HG02840 (cell line): Measurements from ENCODE around the gene VPS52.
A peak's percentile ranks its signal among the peaks of the same experiment; 100 is the strongest.
"Not testable (repeated sequence)": the region's sequence is repeated elsewhere in the genome, so short reads cannot be mapped to it uniquely, and the experiment has no call there.

ENCODE experiments used
- ATAC-seq: cut with Tn5 transposase; IDR thresholded peaks from one replicate; pipeline ENCODE4 v1.9.1; 2021; ENCODE audit warnings: mild to moderate bottlenecking, moderate library complexity, moderate number of reproducible peaks; ENCODE audit not compliant: unreplicated experiment, low FRiP score

VPS52 gene

DNA sequence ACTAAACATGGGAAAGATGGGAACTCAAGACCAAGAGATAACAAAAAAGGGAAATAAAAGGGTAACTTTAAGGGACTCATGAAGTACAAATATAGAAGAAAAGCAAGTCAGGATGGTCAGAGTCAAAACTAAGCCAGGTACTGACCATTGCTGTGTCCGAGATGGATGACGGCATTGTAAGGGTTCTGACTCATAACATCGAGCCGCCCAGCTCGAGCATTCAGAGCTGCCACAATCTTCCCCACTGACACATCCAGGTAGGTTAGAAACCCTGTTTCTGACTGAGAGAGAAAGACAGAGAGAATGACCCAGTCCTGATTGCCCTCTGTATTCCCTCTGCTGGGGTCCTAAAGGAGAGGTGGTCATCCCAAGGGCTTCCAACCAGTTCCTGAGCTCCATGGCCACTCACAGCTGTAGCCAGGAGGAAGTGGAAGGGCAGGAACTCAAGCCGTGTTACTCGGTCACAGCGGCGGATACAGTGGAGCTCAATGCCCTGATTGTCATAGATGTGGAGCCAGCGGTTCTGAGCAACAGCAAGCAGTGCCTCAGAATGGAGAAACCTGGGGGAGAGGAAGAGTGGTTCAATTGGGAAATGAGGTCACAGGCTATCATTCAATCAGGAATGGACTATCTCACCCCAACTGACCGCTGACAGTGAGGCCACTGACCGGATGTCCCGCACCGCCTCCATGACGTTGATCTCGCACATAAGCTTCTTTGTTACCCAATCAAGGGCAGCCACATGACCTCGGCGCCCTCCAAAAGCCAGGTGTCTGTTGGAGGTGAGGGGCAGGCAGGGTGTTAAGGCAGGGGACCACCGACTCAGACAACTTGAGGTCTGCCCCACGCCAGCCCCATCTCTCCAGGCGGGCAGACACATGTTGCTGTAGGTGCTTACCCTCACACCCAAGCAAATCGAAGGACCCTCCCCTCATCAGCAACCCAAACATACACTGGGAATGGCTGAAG lies 15.6 kb upstream of the VPS52 start:
- ATAC-seq = no peak

DNA sequence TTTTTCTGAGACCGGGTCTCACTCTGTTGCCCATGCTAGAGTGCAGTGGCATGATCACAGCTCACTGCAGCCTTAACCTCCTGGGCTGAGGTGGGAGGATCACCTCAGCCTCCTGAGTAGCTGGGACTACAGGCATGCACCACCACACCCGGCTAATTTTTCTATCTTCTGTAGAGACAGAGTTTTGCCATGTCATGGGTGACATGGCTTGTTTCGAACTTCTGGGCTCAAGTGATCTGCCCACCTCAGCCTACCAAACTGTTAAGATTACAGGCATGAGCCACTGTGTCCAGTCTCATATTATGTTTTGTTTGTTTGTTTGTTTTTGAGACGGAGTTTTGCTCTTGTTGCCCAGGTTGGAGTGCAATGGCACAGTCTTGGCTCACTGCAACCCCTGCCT lies 13.5 kb upstream of the VPS52 start:
- ATAC-seq = not testable (repeated sequence)

DNA sequence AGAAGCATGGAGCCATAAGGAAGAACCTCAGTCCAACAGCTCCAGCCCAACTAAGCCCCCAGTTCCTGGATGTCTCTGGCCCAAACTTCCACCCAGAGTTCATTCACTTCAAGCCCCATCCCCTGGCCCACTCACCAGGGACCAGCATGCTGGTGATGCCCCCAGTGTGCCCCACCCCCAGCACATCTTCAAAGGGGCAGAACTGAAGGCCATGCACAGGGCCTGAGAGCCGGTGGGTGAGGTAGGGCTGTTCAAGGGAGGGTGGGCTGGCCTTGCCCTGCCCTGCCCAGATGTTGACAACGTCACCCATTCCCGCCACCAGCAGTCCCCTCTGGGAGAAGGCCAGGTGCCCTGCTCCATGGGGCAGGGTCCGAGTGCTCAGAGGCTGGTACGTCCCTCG lies 8.9 kb upstream of the VPS52 start:
- no peak for ATAC-seq

DNA sequence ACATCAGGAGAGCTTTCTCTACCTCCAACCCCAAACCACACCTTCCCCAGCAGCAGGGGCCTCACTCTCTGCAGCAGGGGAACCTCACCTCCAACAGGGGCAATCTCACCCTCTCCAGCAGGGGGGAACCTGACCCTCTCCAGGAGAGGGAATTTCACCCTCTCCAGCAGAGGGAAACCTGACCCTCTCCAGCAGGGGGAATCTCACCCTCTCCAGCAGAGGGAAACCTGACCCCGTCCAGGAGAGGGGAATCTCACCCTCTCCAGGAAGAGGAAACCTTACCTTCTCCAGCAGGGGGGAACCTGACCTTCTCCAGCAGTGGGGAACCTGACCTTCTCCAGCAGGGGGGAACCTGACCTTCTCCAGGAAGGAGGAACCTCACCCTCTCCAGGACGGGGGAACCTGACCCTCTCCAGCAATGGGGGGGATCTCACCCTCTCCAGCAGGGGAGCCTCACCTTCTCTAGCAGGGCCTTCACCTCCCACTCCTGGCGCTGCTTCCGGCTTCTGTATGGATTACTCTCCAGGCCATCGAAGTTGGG lies 8.4 kb upstream of the VPS52 start:
- ATAC-seq = no peak

DNA sequence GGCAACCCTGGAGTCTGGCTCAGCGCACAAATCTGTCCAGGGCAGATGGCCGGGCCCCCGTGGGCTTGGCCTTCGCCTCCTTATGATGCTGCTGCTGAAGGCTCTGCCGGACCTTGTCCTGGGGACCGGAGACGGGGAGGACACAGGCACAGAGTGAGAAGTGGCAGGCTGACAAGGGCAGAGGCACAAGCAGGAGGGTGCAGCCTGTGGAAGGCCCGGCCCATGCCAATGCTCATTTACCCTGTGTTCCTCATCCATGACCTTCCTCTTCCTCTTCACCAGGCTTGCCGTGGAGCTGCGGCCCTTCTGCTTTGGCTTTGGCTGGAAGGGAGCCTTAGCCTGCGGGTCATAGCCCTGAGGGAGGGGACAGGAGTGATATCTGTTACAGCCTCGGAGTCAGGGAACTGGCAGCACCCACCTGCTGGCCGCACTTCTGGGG lies 7.6 kb upstream of the VPS52 start:
- ATAC-seq = no peak

DNA sequence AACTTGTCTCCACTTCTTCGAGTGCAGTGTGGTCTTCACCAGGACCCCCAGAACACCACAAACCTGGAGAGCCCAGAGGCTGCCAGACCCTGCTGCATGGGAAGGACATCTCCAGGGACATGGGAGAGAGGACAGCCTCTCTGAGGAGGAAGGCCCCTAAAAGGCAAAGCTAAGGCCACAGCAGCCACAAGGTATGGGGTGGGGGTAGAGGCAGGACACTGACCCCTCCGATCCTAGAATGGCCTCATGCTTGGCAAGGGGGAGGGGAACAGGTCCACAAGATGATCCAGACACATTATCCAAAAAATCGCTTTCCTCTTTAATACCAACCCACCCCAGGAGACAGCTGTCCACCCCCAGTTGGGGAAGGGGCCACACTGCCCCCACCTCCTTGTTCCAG lies 7.1 kb upstream of the VPS52 start:
- no peak for ATAC-seq

DNA sequence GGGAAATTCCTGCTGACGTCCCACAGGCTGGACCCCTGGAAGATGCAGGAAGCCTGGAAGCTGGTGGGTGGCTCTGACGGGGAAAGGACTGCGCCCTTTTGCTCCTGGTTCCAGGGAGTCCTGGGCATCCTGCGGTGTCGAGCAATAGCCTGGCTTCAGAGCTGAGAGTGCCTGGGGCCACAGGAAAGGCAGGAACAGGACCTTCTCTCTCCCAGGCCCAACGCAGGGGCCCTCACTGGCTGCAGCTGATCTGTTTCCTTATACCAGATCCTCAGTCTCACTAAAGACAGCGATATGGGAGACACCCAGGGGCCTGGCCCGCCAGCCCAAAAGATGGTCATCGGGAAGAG lies 6.7 kb upstream of the VPS52 start:
- ATAC-seq = no peak

DNA sequence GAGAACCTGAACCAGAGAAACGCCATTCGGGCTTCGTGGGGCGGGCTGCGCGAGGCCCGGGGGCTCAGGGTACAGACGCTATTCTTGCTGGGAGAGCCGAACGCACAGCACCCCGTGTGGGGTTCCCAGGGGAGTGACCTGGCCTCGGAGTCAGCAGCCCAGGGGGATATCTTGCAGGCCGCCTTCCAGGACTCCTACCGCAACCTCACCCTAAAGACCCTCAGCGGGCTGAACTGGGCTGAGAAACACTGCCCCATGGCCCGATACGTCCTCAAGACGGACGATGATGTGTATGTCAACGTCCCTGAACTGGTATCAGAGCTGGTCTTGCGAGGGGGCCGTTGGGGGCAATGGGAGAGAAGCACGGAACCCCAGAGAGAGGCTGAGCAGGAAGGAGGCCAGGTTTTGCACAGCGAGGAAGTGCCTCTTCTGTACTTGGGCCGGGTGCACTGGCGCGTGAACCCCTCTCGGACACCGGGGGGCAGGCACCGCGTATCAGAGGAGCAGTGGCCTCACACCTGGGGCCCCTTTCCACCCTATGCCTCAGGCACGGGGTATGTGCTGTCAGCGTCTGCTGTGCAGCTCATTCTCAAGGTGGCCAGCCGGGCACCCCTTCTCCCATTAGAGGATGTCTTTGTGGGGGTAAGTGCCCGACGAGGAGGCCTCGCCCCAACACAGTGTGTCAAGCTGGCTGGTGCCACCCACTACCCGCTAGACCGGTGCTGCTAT lies 6.2 kb upstream of the VPS52 start:
- no peak for ATAC-seq

DNA sequence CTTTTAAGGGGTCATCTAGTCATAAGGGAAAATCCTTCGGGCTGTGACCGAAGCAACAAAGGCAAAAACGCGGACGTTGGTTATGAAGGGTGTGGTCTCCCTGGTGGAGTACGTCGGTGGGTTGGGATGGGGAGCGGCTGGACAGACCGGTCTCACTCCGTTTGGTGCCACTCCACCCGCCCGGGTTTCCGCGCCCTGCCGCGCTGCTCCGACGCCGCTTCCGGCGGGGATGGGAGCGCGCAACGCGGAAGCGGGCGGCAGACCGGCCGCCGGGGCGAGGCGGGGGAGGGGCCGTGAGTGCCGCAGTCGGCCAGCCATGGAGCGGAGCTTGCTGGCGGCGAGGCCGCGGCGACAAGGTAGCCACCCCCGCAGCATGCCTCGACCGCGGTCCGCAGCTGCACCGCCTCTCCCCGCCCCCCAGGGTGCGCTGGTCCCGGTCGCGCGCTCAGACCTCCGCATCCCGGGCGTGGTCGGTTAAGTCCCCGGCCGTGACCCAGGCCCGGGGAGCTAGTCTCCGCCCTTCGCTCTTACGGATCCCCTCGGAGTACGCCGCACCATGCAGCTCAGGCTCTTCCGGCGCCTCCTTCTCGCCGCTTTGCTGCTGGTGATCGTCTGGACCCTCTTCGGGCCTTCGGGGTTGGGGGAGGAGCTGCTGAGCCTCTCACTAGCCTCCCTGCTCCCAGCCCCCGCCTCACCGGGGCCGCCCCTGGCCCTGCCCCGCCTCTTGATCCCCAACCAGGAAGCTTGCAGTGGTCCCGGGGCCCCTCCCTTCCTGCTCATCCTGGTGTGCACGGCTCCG lies 5.4 kb upstream of the VPS52 start, which contains the start of gene B3GALT4:
B3GALT4 (plus strand) TSS at position 260 of the 799 bp plus-strand sequence; CDS start at position 557, 297 bp downstream.
- ATAC-seq = peak; percentile 51

DNA sequence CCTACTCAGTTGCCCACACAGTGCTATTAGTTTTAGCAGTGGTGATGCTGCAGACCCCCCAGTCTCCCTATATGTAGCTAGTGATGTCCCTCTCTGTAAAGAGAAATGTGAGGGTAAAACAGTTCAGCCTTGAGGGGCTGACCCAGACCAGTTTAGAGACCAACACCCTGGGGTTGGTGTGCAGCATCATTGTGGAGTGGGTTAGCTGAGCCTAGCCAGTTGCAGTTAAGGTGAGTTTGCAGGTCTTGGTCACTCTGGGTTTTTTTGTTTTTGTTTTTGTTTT lies 4.8 kb upstream of the VPS52 start:
- ATAC-seq = no peak

DNA sequence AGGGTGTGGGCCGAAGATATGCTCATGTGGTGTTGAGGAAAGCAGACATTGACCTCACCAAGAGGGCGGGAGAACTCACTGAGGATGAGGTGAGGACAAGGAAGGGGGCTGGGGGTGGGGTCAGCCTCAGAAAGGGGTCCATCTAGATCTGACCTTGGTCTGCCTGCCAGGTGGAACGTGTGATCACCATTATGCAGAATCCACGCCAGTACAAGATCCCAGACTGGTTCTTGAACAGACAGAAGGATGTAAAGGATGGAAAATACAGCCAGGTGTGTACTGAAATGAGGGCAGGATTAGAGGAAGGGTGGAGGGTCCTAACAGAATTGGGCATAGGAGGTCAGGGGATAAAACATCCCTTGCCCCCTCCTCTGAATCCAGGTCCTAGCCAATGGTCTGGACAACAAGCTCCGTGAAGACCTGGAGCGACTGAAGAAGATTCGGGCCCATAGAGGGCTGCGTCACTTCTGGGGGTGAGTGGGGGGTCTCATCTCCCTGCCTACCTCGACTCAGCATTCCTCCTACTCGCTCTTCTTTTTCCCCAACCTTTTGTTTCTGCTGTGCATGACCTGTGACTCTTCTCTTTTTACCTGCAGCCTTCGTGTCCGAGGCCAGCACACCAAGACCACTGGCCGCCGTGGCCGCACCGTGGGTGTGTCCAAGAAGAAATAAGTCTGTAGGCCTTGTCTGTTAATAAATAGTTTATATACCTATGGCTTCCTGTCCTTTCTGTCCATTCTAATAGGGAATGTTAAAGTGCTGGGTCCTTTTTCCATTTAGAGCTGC lies 4.3 kb upstream of the VPS52 start:
- not testable (repeated sequence) for ATAC-seq

DNA sequence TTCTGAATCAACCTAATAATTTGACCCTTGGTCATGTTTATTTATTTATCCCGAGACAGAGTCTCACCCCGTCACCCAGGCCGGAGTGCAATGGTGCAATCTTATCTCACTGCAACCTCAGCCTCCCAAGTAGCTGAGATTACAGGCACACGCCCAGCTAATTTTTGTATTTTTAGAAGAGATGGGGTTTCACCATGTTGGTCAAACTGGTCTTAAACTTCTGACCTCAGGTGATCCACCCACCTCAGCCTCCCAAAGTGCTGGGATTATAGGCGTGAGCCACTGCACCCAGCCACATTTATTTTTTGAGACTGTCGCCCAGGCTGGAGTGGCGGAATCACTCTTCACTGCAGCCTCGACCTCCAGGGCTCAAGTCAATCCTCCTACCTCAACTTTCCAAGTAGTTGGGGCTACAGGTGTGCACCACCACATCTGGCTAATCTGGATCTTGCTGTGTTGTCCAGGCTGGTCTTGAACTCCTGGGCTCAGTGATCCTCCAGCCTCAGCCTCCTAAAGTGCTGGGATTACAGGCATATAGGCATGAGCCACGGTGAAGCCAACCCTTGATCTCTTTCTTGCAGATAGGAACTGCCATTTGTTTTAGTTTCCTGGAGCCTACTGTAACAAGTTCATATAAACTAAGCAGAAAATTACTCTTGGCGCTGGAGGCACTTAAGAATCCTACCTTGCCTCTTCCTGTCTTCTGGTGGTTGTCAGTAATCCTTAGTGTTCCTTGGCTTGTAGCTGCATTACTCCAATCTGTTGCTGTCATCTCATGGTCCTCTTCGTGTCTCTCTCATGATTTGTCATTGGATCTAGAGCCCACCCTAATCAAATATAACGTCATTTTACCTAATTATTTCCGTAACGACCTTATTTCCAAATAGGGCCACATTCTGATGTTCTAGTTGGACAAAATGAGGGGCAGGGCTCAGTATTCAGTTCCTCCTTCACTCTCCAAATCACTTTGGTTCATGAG lies 2.5 kb upstream of the VPS52 start:
- no peak for ATAC-seq

DNA sequence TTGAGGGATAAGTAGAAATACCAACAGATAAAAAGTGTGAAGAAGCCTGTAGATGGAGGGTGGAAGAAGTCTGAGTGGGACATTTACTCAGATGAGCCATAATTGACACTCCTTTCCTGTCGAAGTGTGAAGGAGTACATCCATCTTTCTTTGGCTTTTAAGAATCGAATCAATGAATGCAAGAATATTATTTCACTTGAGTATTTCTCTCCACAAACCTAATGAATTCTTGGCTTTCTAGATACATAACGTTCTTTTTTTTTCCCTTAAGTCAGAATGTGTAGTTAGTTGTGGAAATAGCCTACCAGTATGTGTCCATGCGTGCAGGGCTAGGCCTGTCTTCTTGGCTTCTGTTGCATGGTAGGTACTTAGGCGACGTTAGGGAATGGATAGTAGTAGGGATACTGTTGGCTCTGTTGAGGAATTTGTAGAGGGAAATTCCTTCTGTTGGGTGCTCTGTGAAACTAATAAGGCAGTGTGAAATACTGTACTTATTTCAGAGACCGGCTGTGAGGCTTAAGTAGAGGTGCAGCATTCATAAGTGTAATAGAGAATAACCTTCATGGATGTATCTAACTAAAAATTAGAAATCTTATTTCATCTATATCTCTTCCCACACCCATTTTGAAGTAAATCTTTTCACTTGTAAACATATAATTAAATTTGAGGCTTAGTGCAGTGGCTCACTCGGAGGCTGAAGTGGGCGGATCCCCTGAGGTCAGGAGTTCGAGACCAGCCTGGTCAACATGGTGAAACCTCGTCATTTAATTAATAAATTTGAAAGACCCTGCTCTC lies 1.6 kb upstream of the VPS52 start:
- ATAC-seq = no peak

DNA sequence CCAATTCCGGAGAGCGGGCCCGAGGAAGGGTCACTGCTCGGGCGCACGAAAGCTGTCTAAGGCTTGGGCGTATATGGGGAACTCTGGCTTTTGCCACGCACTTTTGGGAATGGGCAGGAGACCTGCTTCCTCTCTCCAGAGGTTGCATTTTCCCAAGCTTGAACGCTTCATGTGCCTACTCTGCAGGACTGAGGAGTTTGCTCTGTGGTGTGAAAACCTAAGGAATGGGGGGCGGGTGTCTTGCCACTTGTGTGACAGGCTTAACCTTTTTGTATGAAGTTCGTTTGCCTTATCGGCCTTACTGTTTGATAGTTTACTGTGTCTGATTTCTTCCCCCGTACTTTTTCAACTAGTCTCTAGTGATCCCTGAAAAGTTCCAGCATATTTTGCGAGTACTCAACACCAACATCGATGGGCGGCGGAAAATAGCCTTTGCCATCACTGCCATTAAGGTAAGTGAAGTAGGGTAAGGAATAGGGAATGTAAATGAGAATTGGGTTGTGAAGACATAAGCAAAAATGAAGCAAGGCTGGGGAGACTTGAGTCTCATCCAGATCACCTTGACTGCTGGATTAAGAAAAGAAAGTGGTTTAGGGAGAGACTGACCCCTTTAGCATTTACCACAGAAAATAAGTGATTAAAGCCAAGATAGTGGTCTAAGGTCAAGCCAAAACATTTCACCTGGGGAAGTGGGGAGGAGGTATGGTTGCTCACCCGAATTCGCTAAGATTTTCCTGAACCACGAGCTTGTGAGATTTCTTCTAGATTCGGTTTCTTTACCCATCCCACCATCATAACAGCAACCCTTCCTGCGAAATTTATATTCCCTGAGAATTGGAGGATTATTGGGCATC lies 826 bp upstream of the VPS52 start:
- ATAC-seq = no peak

DNA sequence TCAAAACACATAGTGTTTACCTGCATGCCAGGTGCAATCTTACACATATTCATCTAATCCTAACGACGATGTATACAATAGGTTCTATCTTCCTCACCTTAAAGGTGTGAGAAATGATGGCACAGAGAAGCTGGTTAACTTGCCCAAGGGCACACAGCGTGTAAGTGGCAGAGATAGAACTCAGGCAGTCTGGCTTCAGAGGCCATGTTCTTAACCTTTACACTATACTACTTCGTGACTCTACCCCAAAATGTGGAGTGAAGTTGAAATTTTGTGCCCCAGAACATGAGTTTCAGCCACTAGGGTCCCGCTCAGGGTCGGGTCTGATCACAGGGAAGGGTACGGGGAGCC lies 584 bp downstream of the VPS52 start:
- no peak for ATAC-seq

DNA sequence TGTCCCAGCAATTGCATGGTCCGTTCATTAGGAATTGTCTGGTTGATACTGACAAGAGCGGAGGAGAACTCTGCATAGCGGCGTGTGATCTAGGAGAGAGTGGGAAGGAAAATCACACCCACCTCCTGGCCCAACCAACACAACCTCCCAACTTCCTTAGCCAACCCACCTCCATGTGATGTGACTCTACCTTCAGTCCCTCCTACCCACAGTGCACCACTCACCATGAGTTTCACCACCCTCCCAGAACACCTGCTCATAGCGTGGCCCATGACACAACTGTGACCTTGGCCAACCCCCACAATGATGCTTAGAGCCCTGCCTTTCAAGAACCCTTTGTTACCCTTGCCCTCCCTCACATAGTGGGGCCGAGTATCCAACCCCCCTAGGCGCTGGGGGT lies 7.7 kb downstream of the VPS52 start:
- no peak for ATAC-seq

DNA sequence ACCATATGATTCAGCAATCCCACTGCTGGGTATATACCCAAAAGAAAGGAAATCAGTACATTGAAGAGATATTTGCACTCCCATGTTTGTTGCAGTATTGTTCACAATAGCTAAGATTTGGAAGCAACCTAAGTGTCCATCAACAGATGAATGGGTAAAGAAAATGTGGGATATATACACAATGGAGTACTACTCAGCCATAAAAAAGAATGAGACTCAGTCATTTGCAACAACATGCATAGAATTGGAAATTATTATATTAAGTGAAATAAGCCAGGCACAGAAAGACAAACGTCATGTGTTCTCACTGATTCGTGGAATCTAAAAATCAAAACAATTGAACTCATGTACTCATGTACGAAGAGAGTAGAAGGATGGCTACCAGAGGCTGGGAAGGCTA lies 9.2 kb downstream of the VPS52 start:
- ATAC-seq = not testable (repeated sequence)
